Measurements from ENCODE around the gene ZMYND8.

ZMYND8 gene

DNA sequence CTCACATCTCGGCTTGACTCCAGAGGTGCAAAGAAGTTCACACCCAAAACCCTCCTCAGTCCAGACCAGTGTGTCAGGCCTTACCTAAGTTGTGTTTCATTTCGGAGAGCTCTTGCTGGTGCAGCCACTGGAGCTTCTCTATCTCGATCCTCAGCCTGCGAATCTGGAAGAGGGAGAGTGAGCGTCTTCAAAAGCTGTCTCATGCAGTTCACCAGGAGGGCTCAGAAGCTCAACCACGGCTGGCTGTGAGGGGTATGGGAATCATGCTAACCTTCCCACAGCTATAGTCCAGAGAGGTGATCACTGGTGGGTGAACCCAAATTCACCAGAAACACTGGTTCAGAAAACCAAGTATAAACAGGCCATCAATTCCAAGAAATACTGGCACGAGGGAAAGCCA, 129.4 kb downstream of the ZMYND8 start:
- Histone ChIP-seq H2BK5ac (ENCODE audit: low read depth, low read length, poor library complexity, severe bottlenecking) (no peak overlapping the region), H3K14ac (ENCODE audit: low read length in 2 of 2) (no peak overlapping the region), H3K23ac (ENCODE audit: low read length in 2 of 2) (no peak overlapping the region), H3K36me3 (ENCODE audit: control insufficient read depth in 1 of 2, insufficient read depth in 2 of 2, low read depth in 1 of 2, low read length in 2 of 2) (peaks cover 42 to 78% of the 10 kb centered on the region in 2 experiments), H2BK120ac (ENCODE audit: low read depth, low read length) (no peak overlapping the region), H3K79me1 (replicated peaks; ENCODE audit: low read length, poor library complexity, severe bottlenecking) (peaks cover 17% of the 10 kb centered on the region), H2AK5ac (ENCODE audit: low read length, severe bottlenecking) (no peak overlapping the region), H2AFZ (ENCODE audit: low read depth, low read length) (no peak overlapping the region), H2BK12ac (ENCODE audit: low read length in 2 of 2) (no peak overlapping the region), H3K27ac (ENCODE audit: low read length, poor library complexity, severe bottlenecking) (no peak overlapping the region), H2BK15ac (ENCODE audit: low read depth, poor library complexity, severe bottlenecking) (no peak overlapping the region), H4K8ac (ENCODE audit: low read length) (no peak overlapping the region), H3K4me1 (ENCODE audit: control insufficient read depth, insufficient read depth, low read depth, low read length) (peaks cover 18% of the 10 kb centered on the region), H3K27me3 (ENCODE audit: control insufficient read depth in 1 of 2, insufficient read depth in 1 of 2, low read length in 2 of 2) (no peaks in the 10 kb centered on the region), H3K18ac (ENCODE audit: low read depth in 1 of 2, low read length in 2 of 2) (no peak overlapping the region), H4K91ac (ENCODE audit: low read length) (no peak overlapping the region), H3K9me3 (ENCODE audit: control insufficient read depth, low read length) (no peaks in the 10 kb centered on the region), H3K9ac (ENCODE audit: low read length) (no peak overlapping the region), H3K4ac (ENCODE audit: low read depth in 1 of 2, low read length in 2 of 2) (no peak overlapping the region), H3K4me3 (ENCODE audit: insufficient read depth in 1 of 2, low read depth in 1 of 2, low read length in 2 of 2) (no peak overlapping the region), H3K4me2 (ENCODE audit: low read length, poor library complexity, severe bottlenecking) (no peak overlapping the region)
- DNase-seq, result no peak
- 95% methylated on average over 6 of the region's 7 CpGs for WGBS

DNA sequence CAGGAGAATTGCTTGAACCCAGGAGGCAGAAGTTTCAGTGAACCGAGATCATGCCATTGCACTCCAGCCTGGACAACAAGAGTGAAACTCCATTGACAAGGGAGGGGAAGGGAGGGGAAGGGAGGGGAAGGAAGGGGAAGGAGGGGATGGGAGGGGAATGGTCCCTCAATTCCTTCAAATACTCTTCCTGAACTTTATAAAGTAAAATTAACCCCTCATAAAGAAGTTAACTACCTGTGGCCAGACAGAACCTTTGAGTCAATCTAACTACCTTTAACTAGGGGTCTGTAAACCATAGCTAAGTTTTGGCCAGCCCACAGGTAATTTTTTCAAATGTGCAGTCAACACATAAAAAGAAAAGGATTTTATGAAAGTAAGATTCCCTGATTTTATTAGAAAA, 131.0 kb downstream of the ZMYND8 start:
- Histone ChIP-seq H3K4me3 (ENCODE audit: insufficient read depth in 1 of 2, low read depth in 1 of 2, low read length in 2 of 2) (no peak overlapping the region), H3K27me3 (ENCODE audit: control insufficient read depth in 1 of 2, insufficient read depth in 1 of 2, low read length in 2 of 2) (no peaks in the 10 kb centered on the region), H2BK120ac (ENCODE audit: low read depth, low read length) (no peak overlapping the region), H2AK5ac (ENCODE audit: low read length, severe bottlenecking) (no peak overlapping the region), H4K8ac (ENCODE audit: low read length) (no peak overlapping the region), H3K36me3 (ENCODE audit: control insufficient read depth in 1 of 2, insufficient read depth in 2 of 2, low read depth in 1 of 2, low read length in 2 of 2) (peaks cover 53 to 83% of the 10 kb centered on the region in 2 experiments), H3K23ac (ENCODE audit: low read length in 2 of 2) (no peak overlapping the region), H3K14ac (ENCODE audit: low read length in 2 of 2) (no peak overlapping the region), H3K79me1 (replicated peaks; ENCODE audit: low read length, poor library complexity, severe bottlenecking) (peaks cover 22% of the 10 kb centered on the region), H2AFZ (ENCODE audit: low read depth, low read length) (no peak overlapping the region), H3K4me2 (ENCODE audit: low read length, poor library complexity, severe bottlenecking) (no peak overlapping the region), H3K4ac (ENCODE audit: low read depth in 1 of 2, low read length in 2 of 2) (no peak overlapping the region), H3K9ac (ENCODE audit: low read length) (no peak overlapping the region), H4K91ac (ENCODE audit: low read length) (no peak overlapping the region), H3K27ac (ENCODE audit: low read length, poor library complexity, severe bottlenecking) (no peak overlapping the region), H3K9me3 (ENCODE audit: control insufficient read depth, low read length) (no peaks in the 10 kb centered on the region), H2BK5ac (ENCODE audit: low read depth, low read length, poor library complexity, severe bottlenecking) (no peak overlapping the region), H2BK15ac (ENCODE audit: low read depth, poor library complexity, severe bottlenecking) (no peak overlapping the region), H3K18ac (ENCODE audit: low read depth in 1 of 2, low read length in 2 of 2) (no peak overlapping the region), H3K4me1 (ENCODE audit: control insufficient read depth, insufficient read depth, low read depth, low read length) (peaks cover 7% of the 10 kb centered on the region), H2BK12ac (ENCODE audit: low read length in 2 of 2) (no peak overlapping the region)
- 85% methylated on average over 1 of the region's 1 CpG for WGBS
- no peak for DNase-seq

DNA sequence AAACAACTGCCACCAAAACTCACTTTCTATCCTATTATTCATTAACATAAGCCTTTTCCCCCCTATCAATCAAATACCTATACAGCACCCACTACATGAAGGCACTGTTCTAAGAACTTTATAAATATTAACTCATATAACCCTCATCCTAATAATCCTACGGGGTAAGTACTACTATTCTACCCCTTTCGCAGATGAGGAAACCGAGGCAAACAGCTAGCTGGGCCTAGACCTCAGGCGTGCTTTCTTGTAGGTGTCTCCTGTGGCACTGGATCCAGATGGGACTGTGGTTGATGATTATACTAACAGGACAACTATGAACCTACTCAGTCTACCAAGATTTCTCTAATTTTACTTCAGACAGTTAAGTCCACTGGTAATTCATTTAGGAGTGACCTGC, 131.6 kb downstream of the ZMYND8 start:
- no peak for DNase-seq
- no peak overlapping the region for H3K4me2 ChIP-seq (ENCODE audit: low read length, poor library complexity, severe bottlenecking)
- no peaks in the 10 kb centered on the region for H3K9me3 ChIP-seq (ENCODE audit: control insufficient read depth, low read length)
- no peak overlapping the region for H2BK12ac ChIP-seq (ENCODE audit: low read length in 2 of 2)
- no peak overlapping the region for H3K4ac ChIP-seq (ENCODE audit: low read depth in 1 of 2, low read length in 2 of 2)
- H3K79me1 ChIP-seq (replicated peaks; ENCODE audit: low read length, poor library complexity, severe bottlenecking), result peaks cover 26% of the 10 kb centered on the region
- no peak overlapping the region for H3K18ac ChIP-seq (ENCODE audit: low read depth in 1 of 2, low read length in 2 of 2)
- H3K23ac ChIP-seq (ENCODE audit: low read length in 2 of 2), result no peak overlapping the region
- no peak overlapping the region for H2AK5ac ChIP-seq (ENCODE audit: low read length, severe bottlenecking)
- H3K14ac ChIP-seq (ENCODE audit: low read length in 2 of 2), result no peak overlapping the region
- peaks cover 7% of the 10 kb centered on the region for H3K4me1 ChIP-seq (ENCODE audit: control insufficient read depth, insufficient read depth, low read depth, low read length)
- peak overlapping the region; percentile 15 for H3K27ac ChIP-seq (ENCODE audit: low read length, poor library complexity, severe bottlenecking)
- WGBS, result 93% methylated on average over 4 of the region's 4 CpGs
- H2BK120ac ChIP-seq (ENCODE audit: low read depth, low read length), result no peak overlapping the region
- H3K27me3 ChIP-seq (ENCODE audit: control insufficient read depth in 1 of 2, insufficient read depth in 1 of 2, low read length in 2 of 2), result no peaks in the 10 kb centered on the region
- H4K8ac ChIP-seq (ENCODE audit: low read length), result no peak overlapping the region
- H2BK15ac ChIP-seq (ENCODE audit: low read depth, poor library complexity, severe bottlenecking), result no peak overlapping the region
- no peak overlapping the region for H3K9ac ChIP-seq (ENCODE audit: low read length)
- H3K36me3 ChIP-seq (ENCODE audit: control insufficient read depth in 1 of 2, insufficient read depth in 2 of 2, low read depth in 1 of 2, low read length in 2 of 2), result peaks cover 59 to 86% of the 10 kb centered on the region in 2 experiments
- H4K91ac ChIP-seq (ENCODE audit: low read length), result no peak overlapping the region
- H2AFZ ChIP-seq (ENCODE audit: low read depth, low read length), result no peak overlapping the region
- H2BK5ac ChIP-seq (ENCODE audit: low read depth, low read length, poor library complexity, severe bottlenecking), result no peak overlapping the region
- H3K4me3 ChIP-seq (ENCODE audit: insufficient read depth in 1 of 2, low read depth in 1 of 2, low read length in 2 of 2), result no peak overlapping the region

- WGBS, result 98% methylated on average over 11 of the region's 11 CpGs
- Histone ChIP-seq H2AK5ac (ENCODE audit: low read length, severe bottlenecking) (no peak overlapping the region), H2BK120ac (ENCODE audit: low read depth, low read length) (no peak overlapping the region), H3K4ac (ENCODE audit: low read depth in 1 of 2, low read length in 2 of 2) (no peak overlapping the region), H4K8ac (ENCODE audit: low read length) (peak overlapping the region; percentile 19), H3K23ac (ENCODE audit: low read length in 2 of 2) (no peak overlapping the region), H3K27ac (ENCODE audit: low read length, poor library complexity, severe bottlenecking) (peak overlapping the region; percentile 44), H3K27me3 (ENCODE audit: control insufficient read depth in 1 of 2, insufficient read depth in 1 of 2, low read length in 2 of 2) (no peaks in the 10 kb centered on the region), H3K9ac (ENCODE audit: low read length) (no peak overlapping the region), H3K4me3 (ENCODE audit: insufficient read depth in 1 of 2, low read depth in 1 of 2, low read length in 2 of 2) (no peak overlapping the region), H3K18ac (ENCODE audit: low read depth in 1 of 2, low read length in 2 of 2) (no peak overlapping the region), H3K14ac (ENCODE audit: low read length in 2 of 2) (no peak overlapping the region), H2BK12ac (ENCODE audit: low read length in 2 of 2) (no peak overlapping the region), H3K4me2 (ENCODE audit: low read length, poor library complexity, severe bottlenecking) (no peak overlapping the region), H2BK5ac (ENCODE audit: low read depth, low read length, poor library complexity, severe bottlenecking) (no peak overlapping the region), H3K9me3 (ENCODE audit: control insufficient read depth, low read length) (no peaks in the 10 kb centered on the region), H2BK15ac (ENCODE audit: low read depth, poor library complexity, severe bottlenecking) (no peak overlapping the region), H2AFZ (ENCODE audit: low read depth, low read length) (no peak overlapping the region), H3K4me1 (ENCODE audit: control insufficient read depth, insufficient read depth, low read depth, low read length) (peaks cover 7% of the 10 kb centered on the region), H4K91ac (ENCODE audit: low read length) (no peak overlapping the region), H3K36me3 (ENCODE audit: control insufficient read depth in 1 of 2, insufficient read depth in 2 of 2, low read depth in 1 of 2, low read length in 2 of 2) (peaks cover 59 to 86% of the 10 kb centered on the region in 2 experiments), H3K79me1 (replicated peaks; ENCODE audit: low read length, poor library complexity, severe bottlenecking) (peaks cover 30% of the 10 kb centered on the region)
- DNase-seq, result no peak
Observed at GRCh38 chr20:47224300-47224791, 132.2 kb downstream of the ZMYND8 start.

Data from mesenchymal stem cell (in vitro differentiated cells and primary cell).